DOHH2 (cell line): ENCODE results near the gene SEMA5B.

Source experiments
- H3F3A ChIP-seq: fragments of 200-600 bp; sonication (generic), shearing (Covaris generic); 2 replicates; pipeline ENCODE4 v1.6.0; 2016; ENCODE audit warnings: antibody characterized with exemption, mild to moderate bottlenecking; ENCODE audit not compliant: control insufficient read depth, insufficient read depth
- H3K27ac ChIP-seq: fragments of 200-600 bp; sonication (generic); 2 replicates; pipeline ENCODE4 v1.5.1; 2014; ENCODE audit warnings: low read depth, mild to moderate bottlenecking, low read length, moderate library complexity
- H3K27me3 ChIP-seq: fragments of 200-600 bp; sonication (generic); 2 replicates; pipeline ENCODE4 v1.6.1; 2014; ENCODE audit warnings: mild to moderate bottlenecking, low read length, mixed read lengths; ENCODE audit not compliant: control insufficient read depth
- H3K36me3 ChIP-seq: fragments of 200-600 bp; sonication (generic); 2 replicates; pipeline ENCODE4 v1.6.1; 2014; ENCODE audit warnings: mild to moderate bottlenecking, low read length, moderate library complexity, mixed read lengths; ENCODE audit not compliant: control insufficient read depth
- H3K4me1 ChIP-seq: fragments of 200-600 bp; sonication (generic); 2 replicates; pipeline ENCODE4 v1.6.1; 2014; ENCODE audit warnings: mild to moderate bottlenecking, low read length, mixed read lengths; ENCODE audit not compliant: control insufficient read depth
- H3K4me2 ChIP-seq: fragments of 200-600 bp; sonication (generic); 2 replicates; pipeline ENCODE4 v1.6.0; 2014; ENCODE audit warnings: mild to moderate bottlenecking, low read length, moderate library complexity
- H3K4me3 ChIP-seq: fragments of 200-600 bp; sonication (generic); 2 replicates; pipeline ENCODE4 v1.5.1; 2014; ENCODE audit warnings: mild to moderate bottlenecking, low read length, mixed read lengths
- H3K79me2 ChIP-seq: fragments of 200-600 bp; sonication (generic); 2 replicates; pipeline ENCODE4 v1.6.1; 2014; ENCODE audit warnings: mild to moderate bottlenecking, low read length, mixed read lengths; ENCODE audit not compliant: control insufficient read depth
- H3K9me2 ChIP-seq: fragments of 200-600 bp; sonication (generic); replicated peaks from 2 replicates; pipeline ENCODE4 v1.6.1; 2014; ENCODE audit warnings: mild to moderate bottlenecking, low read length, mixed read lengths; ENCODE audit not compliant: control insufficient read depth
- H3K9me3 ChIP-seq: fragments of 200-600 bp; sonication (generic); 2 replicates; pipeline ENCODE4 v1.6.1; 2014; ENCODE audit warnings: antibody characterized with exemption, low read length, mixed read lengths; ENCODE audit not compliant: control insufficient read depth, insufficient read depth
- H4K20me1 ChIP-seq: fragments of 200-600 bp; sonication (generic); 2 replicates; pipeline ENCODE4 v1.6.0; 2014; ENCODE audit warnings: low read depth, mild to moderate bottlenecking, antibody characterized with exemption, low read length, moderate library complexity; ENCODE audit not compliant: control insufficient read depth, insufficient read depth
- EZH2phosphoT487 ChIP-seq: fragments of 200-600 bp; sonication (generic); IDR thresholded peaks from 2 replicates; pipeline ENCODE4 v1.6.1; 2017; ENCODE audit warnings: borderline replicate concordance, mild to moderate bottlenecking, antibody characterized with exemption, low read length, moderate library complexity, mixed read lengths
- TF ChIP-seq, protein P1 (sequence below): fragments of 200-600 bp; sonication (generic); IDR thresholded peaks from one replicate; pipeline ENCODE4 v1.5.1; 2014; ENCODE audit warnings: antibody characterized with exemption, mild to moderate bottlenecking, low read depth, low read length; ENCODE audit not compliant: poor library complexity, severe bottlenecking

Gene SEMA5B

DNA sequence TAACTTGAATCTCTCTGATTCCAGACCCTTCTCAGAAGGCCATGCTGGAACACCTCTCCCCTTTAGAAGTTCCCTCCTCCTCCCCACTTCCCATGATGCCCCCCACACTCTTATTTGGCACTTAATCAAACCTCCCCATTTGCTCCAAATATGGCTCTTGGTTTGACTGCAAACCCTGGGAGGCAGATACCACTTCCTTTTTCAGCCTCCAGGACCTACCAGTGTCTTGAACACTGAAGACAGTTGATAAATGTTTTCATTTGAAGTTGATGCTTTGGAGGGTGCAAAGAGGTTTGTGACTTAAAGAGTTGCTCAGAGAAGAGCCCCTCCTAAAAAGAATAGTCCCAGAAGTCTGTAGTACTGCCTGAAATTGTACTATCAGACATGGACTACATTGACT is 61.5 kb downstream of the SEMA5B start:
- Histone ChIP-seq H3K27me3 (peaks cover 19% of the 10 kb centered on the region), H3K4me2 (no peak overlapping the region)
- TF ChIP-seq EZH2phosphoT487: no peak
- TF ChIP-seq, protein P1, sequence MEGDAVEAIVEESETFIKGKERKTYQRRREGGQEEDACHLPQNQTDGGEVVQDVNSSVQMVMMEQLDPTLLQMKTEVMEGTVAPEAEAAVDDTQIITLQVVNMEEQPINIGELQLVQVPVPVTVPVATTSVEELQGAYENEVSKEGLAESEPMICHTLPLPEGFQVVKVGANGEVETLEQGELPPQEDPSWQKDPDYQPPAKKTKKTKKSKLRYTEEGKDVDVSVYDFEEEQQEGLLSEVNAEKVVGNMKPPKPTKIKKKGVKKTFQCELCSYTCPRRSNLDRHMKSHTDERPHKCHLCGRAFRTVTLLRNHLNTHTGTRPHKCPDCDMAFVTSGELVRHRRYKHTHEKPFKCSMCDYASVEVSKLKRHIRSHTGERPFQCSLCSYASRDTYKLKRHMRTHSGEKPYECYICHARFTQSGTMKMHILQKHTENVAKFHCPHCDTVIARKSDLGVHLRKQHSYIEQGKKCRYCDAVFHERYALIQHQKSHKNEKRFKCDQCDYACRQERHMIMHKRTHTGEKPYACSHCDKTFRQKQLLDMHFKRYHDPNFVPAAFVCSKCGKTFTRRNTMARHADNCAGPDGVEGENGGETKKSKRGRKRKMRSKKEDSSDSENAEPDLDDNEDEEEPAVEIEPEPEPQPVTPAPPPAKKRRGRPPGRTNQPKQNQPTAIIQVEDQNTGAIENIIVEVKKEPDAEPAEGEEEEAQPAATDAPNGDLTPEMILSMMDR: no peak

DNA sequence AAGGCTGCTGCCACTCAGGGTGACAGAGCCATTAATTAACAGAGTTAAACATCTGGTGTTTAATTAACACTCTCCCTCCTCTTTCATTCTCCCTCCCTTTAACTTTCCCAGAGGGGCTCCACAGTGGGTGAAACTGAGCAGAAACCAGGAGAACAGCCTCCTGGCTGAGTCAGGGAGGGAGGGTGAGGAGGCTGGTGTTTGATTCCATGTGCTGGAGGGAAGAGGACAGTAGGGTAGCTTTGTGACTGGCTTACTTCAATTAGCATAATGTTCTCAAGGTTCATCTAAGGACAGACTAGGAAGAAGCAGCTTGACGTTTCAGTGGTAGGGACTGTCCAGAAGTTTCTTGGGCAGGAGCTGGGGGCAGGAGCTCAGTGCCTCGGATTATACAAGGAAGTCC is 62.8 kb downstream of the SEMA5B start:
- Histone ChIP-seq H4K20me1 (no peaks in the 10 kb centered on the region), H3K36me3 (no peaks in the 10 kb centered on the region), H3K4me3 (no peak overlapping the region), H3K9me3 (no peaks in the 10 kb centered on the region), H3K27me3 (peaks cover 14% of the 10 kb centered on the region), H3K27ac (no peak overlapping the region), H3K4me1 (no peaks in the 10 kb centered on the region), H3F3A (no peaks in the 10 kb centered on the region), H3K4me2 (no peak overlapping the region), H3K9me2 (no peaks in the 10 kb centered on the region), H3K79me2 (no peaks in the 10 kb centered on the region)
- TF ChIP-seq EZH2phosphoT487: no peak
- TF ChIP-seq, protein P1: no peak

More for the DNA sequence above, 61.5 kb downstream of the SEMA5B start:
- H3K4me3 ChIP-seq: no peak overlapping the region
- H3K36me3 ChIP-seq: no peaks in the 10 kb centered on the region
- H3K4me1 ChIP-seq: no peaks in the 10 kb centered on the region
- H3F3A ChIP-seq: no peaks in the 10 kb centered on the region
- H3K27ac ChIP-seq: no peak overlapping the region
- no peaks in the 10 kb centered on the region for H3K9me3 ChIP-seq
- H3K79me2 ChIP-seq: no peaks in the 10 kb centered on the region
- no peaks in the 10 kb centered on the region for H3K9me2 ChIP-seq
- H4K20me1 ChIP-seq: no peaks in the 10 kb centered on the region

DNA sequence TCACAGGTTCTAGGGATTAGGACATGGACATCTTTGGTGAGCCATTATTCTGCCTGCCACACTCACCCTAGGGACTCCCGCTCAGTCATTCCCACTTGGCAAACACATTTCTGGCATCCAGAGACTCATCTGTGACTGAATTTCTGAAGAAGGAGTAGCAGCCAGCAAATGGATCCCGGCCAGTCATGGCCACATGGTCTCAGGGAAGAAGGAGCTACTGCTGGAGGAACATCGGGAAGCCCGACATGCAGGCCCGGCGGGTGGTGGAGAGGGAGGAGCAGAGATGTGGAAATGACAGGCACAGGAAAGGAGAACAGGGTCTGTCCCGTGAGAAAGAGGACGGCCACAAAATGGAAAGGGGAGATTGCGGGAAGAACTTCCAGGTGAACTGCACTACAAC is 65.4 kb downstream of the SEMA5B start:
- TF ChIP-seq, protein P1: no peak
- no peak overlapping the region for H3K4me2 ChIP-seq
- H3K9me2 ChIP-seq: no peaks in the 10 kb centered on the region
- H3K4me3 ChIP-seq: no peak overlapping the region
- H3K27me3 ChIP-seq: peaks cover 14% of the 10 kb centered on the region
- no peaks in the 10 kb centered on the region for H3K79me2 ChIP-seq
- no peaks in the 10 kb centered on the region for H3K36me3 ChIP-seq
- H3F3A ChIP-seq: no peaks in the 10 kb centered on the region
- no peaks in the 10 kb centered on the region for H4K20me1 ChIP-seq
- no peaks in the 10 kb centered on the region for H3K4me1 ChIP-seq
- no peaks in the 10 kb centered on the region for H3K9me3 ChIP-seq
- H3K27ac ChIP-seq: no peak overlapping the region

DNA sequence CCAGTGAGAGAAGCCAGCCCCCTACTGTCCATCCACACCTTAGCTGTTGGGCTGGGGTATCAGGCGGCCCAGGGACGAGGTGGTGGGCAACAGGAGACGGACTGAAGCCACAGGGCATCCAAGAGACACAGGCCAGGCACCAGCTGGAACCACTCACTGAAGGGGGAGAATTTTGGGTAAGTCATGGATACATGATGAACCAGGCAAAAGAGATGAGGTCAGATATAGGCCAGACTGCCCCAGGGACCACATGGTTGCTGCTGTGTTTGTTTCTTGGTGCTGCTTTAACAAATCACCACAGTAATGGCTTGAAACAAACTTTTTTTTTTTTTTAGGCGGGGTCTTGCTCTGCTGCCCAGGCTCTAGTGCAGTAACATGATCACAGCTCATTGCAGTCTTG is 66.4 kb downstream of the SEMA5B start:
- no peak for TF ChIP-seq EZH2phosphoT487
- TF ChIP-seq, protein P1: no peak
- Histone ChIP-seq H3K79me2 (no peaks in the 10 kb centered on the region), H3K27me3 (peaks cover 14% of the 10 kb centered on the region), H3K9me3 (no peaks in the 10 kb centered on the region), H4K20me1 (no peaks in the 10 kb centered on the region), H3K4me2 (no peak overlapping the region), H3K4me1 (no peaks in the 10 kb centered on the region), H3K9me2 (no peaks in the 10 kb centered on the region), H3K36me3 (no peaks in the 10 kb centered on the region), H3K27ac (no peak overlapping the region), H3F3A (no peaks in the 10 kb centered on the region), H3K4me3 (no peak overlapping the region)
